ENCODE results near the gene POMGNT2.
"Not testable (repeated sequence)": the region's sequence is repeated elsewhere in the genome, so short reads cannot be mapped to it uniquely, and the experiment has no call there.

The POMGNT2 gene

DNA sequence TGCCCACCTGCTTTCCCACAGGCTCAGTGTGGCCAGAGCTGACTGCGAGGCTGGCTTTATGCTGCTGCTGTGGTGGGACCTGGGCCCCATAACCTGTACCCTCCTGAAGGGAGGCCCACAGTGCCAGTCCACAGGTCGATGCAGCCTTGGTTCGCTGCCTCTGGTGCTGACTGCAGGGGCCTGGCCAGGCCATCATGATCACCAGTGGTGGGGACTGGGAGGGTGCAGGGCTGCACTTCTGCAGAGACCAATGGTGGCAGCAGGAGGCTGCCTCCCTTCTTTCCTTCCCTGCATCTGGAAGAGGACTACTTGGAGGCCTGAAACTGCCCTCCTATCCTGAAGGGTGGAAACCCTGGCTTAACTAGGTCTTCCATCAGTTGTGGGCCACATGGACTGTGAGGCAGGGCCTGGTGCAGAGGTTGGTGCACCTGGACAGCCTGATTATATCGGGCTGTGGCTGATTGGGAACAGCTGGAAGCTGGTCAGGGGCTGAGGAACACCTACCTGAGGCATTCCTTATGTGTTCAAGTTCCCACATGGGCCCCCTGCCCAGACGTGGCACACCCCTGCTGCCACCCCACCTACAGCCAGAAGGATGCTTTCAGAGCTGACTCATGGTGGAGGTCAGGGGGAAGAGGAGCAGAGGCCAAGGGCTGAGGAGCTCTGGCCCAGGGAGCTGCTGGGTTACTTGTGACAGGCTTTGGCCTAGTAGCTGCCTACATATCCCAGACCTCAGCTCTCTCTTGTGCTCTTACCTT lies 29.8 kb downstream of the POMGNT2 start:
- DNase-seq (ENCODE audit: low read depth): no peak

DNA sequence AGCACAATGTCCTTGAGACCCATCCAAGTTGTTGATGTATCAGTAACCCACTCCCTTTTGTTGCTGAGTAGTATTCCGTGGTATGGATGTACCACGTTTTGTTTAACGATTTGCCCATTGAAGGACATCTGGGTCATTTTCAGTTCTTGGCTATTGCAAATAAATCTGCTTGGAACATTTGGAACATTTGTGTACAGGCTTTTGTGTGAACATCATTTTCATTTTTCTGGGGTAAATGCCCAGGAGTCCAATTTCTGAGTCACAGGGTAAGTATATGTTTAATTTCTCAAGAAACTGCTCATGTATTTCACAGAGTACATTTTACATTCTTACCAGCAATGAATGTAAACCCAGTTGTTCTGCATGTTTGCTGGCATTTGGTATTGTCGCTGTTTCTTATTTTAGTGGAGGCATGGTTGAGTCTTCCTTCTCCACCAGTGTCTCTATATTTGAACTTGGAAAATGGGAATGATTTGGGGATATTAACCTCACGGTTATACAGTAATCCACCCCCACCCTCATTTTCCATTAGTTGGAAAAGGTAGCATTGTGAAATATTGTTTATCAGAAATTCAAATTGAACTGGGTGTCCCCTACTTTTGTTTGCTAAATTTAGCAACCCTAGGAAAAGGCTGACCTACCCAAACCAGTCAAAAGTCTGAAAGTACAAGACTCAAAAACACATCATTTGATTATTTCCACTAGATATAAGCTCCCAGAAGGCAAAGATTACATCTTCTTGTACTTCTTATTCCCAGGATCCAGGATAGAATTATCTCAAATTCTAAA lies 30.8 kb downstream of the POMGNT2 start:
- DNase-seq (ENCODE audit: low read depth): no peak

DNA sequence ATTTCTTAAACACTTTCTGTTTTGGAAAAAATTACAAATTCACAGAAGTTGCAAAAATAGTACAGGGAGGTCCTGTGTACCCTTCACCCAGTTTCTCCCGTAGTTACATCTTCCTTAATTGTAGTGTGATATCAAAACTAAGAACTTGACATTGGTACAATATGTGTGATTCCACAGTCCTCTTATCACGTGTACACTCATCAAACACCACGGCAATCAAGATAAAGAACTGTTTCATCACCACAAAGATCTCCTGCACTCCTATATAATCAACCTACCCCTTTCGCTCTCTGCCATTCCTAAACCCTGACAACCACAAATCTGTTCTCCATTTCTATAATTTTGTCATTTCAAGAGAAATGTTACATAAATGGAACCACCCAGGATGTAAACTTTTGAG lies 31.4 kb downstream of the POMGNT2 start:
- DNase-seq (ENCODE audit: low read depth): no peak

DNA sequence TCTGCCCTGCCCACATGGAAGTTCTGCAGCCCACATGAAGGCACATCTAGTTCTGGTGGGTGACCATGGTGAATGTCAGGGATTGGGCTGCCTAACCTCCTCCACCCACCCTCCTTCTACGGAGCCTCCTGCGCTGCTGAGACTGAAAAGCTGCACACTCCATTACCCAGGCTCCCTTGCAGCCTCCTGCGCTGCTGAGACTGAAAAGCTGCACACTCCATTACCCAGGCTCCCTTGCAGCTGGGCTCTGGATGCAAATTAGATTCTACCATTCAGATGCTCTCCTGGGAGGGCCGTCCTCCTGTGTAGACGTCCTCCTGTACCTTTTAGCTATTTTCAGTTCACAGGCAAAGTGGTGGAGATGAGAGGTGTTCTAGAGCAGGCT lies 32.1 kb downstream of the POMGNT2 start:
- no peak for DNase-seq (ENCODE audit: low read depth)

DNA sequence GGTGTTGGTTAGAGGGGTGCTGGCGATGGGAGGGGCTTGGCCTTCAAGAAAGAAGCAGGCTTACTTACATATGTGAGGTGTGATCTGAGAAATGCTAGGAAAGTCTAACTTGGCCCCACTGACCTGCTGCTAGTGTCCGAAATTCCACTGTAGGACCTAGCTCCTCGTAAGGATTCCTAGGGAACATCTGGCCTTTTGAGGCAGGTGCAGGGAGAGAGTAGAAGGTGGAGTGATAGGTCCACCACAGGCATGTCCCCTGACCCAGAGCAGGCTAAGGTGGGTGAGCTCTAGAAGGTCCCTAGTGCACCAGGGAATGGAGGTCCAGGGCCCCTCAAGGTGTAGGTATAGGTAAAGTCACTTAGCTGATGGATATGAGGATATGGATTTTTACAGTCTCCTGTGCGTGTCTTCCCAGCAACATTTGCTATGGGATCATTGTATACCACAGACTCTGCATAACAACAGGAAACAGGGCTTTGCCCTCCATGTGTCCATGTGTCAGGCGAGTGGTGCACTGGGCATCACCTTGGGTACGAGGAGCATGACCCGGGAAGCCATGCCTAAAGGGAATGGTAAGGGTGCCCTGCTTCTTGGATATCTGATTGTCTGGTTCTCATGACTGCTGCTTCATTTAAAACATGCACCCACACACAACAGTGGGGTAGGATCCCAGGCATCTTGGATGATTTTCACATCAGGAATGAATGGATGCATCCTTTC lies 32.6 kb downstream of the POMGNT2 start:
- DNase-seq (ENCODE audit: low read depth): no peak

DNA sequence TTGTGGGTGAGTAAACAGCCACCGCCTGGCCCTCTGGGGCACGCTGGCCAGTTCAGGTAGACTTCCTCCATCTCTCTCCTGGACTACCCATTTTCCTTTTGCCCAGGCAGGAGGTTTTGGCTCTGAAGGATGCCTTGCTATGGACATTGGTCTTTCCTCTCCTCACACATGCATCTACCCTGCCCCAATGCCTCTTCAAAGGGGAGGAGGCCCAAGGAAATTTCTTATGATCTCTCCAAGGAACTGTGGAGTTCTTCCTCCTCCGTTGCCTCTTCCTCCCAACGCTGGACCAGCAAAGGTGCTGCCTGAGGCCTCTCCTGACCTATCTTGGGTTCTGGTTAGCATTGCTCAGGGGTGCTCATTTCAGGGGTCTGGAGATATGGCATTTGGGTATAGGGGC lies 33.5 kb downstream of the POMGNT2 start:
- DNase-seq (ENCODE audit: low read depth): no peak

DNA sequence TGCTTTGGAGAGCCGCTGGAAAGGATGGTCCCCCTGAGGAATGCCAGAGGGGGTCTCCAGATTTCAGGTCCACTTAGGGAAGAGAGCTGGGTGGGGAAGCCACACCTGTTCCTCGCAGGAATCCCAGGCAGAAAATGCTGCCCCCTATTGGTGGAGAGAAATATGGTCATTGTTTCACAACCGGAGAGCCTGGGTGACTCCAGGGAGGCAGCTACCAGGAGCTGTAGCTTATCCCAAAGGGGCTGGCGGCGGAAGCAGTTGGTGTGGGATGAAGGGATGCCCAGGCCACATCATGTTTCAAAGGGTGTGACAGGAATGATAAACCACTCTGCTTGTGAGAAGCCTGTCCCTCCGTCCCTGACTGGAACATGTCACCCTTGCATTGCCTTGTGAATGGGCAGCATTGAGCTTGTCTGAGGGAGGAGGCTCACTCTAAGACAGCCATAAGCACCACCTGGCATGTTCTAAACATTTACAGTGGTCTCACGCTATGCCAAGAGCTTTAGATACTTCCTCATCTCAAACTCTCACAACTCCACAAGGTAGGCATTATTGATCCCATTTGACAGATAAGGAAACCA lies 34.5 kb downstream of the POMGNT2 start:
- DNase-seq (ENCODE audit: low read depth): no peak

DNA sequence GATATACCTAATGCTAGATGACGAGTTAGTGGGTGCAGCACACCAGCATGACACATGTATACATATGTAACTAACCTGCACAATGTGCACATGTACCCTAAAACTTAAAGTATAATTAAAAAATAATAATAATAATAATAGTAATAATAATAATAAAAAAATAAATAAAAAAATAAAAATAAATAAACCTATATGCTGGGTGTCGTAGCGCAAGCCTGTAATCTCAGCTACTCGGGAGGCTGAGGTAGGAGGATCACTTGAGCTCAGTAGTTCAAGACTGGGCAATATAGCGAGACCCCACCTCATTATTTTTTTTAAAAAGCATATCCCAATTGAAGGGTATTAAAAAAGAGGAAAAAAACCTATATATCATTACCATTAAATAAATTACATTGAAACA lies 35.2 kb downstream of the POMGNT2 start:
- DNase-seq (ENCODE audit: low read depth): not testable (repeated sequence)

DNA sequence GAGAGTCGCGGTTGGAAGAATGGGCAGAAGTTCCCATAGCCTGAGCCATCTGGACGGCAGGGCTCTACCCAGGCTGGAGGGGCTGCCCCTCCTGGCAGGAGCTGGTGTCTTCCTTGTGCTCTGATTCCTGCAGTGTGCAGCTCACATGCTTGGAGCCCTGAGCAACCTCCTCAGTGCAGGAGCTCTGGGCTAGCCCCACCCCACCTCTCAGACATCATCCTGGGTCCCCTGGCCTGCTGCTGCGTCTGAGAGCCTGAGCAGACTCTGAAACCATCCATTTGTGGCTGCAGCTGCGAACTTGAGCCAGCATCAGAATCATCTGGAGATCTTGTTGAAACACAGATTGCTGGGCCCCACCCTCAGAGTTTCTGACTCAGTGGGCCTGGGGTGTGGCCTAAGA lies 42.8 kb downstream of the POMGNT2 start:
- no peak for DNase-seq (ENCODE audit: low read depth)

DNA sequence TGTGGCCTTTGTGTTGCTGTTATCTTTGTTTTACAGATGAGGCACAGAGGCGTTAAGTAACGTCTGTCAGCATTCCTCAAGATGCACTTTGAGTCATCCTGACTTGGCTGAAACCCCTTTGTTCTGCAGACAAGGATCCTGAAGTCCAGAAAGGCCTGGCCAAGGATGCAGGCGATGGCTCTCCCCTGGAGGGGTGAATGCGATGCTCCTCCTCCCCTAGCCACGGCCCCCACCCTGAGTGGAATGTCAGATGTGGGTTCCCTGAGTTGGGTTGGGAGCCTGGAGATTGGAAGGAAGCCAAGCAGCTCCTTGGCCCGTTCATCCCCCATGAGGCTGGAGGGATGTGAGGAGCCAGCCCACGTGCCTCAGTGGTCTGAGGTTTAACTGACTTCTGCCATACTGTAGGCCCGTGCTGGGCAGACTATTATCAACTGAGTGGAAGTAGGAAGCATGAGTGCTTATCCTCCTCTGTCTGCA lies 43.3 kb downstream of the POMGNT2 start:
- DNase-seq (ENCODE audit: low read depth): no peak

DNA sequence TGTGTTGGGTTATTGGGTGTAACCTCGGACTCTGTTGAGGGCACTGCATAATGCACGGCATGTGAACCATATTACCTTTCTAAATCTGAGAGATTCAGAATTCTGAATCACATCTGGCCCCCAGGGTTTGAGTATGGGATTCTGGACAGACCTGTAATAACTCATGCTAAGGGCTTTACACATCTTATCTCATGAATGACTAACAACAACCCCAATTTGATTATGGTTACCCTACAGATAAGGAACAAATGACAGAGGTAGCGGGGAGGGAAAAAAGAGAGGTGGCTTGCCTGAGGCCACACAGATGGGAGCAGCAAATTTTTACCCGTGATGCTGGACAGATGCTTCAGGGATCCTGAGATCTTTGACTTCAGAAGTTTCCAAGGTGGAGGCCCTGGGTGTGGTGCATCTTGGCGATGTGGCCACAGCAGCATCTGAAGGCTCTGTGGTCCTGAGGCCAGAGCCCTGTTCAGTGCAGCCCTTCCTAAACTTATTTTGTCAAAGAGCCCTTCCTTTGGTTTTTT lies 43.8 kb downstream of the POMGNT2 start:
- no peak for DNase-seq (ENCODE audit: low read depth)

DNA sequence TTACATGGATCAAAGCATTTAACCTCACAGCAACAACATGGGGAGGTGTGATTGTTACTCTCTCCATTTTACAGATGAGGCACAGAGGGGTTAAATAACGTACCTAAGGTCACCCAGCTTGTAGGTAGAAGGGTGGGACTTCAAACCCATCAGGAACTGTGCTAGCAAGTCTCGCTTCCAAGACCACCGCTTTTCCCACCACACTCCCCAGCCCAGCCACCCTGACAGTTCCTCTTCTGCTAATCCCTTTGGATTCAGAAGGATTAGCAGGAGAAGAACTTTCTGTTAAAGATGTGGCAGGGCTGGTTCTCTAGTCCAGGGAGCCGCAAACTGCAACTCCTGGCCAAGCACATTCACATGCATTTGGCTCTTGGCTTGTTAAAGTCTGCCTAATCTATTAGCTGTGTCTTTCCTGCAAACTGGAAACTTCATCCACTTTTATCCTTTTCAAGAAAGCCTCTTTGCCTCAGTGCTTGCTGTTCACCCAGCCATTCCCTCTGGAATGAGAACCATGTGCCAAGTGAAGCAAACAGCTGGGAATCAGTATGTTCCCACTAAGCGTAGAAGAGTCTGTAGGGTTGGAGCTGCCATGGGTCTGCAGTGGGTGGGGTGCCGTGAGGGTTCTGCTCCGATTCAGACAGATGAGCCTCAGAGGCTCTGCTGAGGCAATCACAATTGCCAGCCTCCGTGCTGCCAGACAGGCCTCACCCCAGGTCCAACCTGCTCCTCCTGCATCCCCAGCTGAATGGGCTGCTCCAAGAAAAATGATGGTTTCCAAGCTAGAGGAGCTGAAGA lies 44.6 kb downstream of the POMGNT2 start:
- DNase-seq (ENCODE audit: low read depth): no peak

DNA sequence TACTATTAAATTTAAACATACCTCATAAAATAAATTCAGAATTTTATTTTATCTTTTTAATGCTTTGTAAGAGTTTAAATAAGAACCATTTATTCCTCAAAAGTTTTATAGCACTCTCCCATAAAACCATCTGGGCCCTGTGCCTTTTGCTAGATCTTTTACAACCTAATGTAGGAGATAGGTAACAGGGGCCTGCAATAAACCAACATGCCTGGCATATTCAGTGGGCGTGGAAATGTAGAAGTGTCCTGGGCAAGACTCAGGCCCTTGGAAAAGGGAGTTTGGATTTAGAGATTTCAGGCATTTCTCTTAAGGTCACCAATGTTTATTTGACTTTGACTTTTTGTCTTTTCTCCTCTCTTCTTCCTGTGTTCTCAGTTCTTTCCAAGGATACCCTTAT lies 46.4 kb downstream of the POMGNT2 start:
- no peak for DNase-seq (ENCODE audit: low read depth)

DNA sequence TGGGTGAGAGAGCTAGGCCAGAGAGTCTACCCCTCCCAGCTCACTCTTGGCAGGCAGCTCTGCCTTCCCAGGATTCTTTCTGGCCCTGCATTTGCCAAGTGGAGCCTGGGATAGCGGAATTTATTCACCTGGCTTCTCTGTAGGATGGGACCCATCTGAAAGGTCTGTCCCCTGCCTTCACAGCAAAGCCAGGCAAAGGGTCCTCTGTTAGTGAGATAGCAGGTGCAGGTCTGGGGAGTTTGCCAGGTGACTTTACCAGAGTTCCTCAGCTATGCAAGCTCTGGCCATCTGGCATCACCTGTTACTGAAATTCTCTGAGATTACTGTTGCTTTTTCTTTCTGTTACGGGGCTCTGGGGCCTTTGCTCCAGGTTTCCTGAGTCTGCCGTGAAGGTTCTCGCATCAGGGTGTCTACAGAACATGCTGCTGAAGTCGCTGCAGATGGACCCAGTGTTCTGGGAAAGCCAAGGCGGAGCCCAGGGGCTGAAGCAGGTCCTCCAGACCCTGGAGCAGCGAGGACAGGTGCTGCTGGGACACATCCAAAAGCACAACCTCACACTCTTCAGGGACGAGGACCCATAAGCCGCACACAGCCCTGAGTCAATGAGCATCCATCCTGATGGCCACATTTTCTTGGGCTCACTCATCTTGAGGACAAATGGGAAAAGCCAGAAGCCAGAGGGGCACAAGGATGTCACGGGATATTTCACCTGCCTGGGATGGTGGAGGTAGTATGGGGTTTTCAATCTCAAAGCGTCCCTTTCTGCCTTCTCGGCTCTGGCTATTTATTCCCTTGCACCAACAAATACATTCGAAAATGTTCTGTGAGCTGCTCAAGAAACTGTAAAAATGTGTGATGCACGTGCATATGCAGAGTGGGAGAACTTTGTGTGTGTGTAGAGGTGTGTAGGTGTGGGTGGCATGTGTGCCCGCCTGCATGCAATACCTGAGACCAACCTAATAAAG lies 49.8 kb downstream of the POMGNT2 start:
- DNase-seq (ENCODE audit: low read depth): no peak

DNA sequence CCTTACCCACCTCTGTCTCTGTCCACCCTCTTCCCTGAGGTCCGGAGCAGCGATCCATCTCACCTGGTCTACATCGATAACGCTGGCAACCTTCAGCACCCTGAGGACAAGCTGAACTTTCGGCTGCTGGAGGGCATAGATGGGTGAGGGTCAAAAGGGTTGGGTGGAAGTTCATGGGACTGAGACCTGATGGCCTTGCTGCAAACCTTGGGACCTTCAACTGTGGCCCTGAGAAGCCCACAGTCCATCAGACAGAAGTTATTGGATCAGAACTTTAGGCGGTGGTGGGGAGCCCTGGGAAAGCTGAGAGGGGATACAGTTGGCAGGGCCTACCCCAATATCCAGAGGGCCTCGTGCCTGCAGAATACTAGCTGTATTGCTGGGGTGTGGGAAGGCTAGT lies 50.5 kb downstream of the POMGNT2 start:
- DNase-seq (ENCODE audit: low read depth): no peak

DNA sequence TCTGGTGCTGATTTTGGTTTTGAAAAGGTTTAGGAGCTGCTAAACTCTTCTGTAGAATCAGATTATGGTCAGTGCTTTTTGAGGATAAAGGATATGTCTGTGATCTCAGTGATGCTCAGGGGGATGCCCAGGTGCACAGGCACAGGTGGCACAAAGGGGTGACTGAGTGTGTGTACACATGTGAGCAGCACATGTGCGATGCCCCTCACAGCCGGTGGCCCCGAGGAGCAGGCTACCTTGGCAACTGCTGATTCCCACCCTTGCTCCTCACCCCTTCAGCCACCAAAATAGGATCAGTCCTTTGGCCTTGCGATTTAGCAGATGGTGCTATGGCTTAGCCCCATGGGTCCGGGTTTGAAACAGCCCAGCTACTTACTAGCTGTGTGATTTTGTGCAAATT lies 51.1 kb downstream of the POMGNT2 start:
- no peak for DNase-seq (ENCODE audit: low read depth)

DNA sequence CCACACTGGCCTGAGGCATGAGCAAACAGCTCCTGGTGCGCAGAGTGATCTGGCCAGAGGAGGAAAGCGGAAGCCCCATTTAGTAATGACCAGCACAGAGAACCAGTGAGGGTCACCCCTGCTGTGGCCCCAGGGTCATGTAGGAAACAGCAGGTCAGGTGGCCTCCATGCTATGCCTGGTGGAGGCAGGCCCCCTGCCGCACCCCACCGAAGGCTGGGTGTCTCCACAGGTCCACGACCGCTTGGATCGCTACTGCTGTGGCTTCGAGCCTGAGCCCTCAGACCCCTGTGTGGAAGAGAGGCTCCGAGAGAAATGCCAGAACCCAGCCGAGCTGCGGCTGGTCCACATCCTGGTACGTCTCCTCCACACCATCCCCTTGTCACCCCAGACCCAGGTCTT lies 52.6 kb downstream of the POMGNT2 start:
- no peak for DNase-seq (ENCODE audit: low read depth)

DNA sequence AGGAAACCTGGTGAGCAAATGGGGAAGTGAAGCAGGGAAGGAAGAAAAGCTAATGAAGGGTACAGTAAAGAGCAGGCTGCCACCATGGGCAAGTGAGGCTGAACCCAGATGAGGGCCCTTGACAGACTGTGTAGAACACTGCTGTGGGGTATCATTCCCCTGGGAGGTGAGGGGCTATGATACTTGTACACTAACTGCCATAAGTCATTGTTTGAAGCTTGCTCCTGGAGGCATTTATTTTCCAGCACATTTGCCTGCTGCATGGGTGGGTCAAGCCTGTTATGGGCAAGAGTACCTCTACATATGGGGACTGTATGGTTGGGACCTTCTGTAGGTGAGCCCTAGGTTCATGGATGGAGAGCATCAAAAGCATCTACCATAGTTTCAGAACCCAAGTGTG lies 57.4 kb downstream of the POMGNT2 start:
- DNase-seq (ENCODE audit: low read depth): no peak

DNA sequence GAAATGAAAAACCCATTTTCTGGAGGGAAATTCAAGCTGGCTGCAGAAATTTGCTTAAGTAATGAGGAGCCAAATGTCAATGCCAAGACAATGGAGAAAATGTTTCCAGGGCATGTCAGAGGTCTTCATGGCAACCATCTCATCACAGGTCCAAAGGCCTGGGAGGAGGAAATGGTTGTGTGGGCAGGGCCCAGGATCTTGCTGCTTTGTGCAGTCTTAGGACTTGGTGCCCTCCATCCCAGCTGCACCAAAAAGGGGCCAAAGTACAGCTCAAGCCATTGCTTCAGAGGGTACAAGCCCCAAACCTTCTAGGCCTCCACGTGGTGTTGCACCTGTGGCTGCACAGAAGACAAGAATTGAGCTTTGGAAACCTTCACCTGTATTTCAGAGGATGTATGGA lies 59.3 kb downstream of the POMGNT2 start:
- no peak for DNase-seq (ENCODE audit: low read depth)

DNA sequence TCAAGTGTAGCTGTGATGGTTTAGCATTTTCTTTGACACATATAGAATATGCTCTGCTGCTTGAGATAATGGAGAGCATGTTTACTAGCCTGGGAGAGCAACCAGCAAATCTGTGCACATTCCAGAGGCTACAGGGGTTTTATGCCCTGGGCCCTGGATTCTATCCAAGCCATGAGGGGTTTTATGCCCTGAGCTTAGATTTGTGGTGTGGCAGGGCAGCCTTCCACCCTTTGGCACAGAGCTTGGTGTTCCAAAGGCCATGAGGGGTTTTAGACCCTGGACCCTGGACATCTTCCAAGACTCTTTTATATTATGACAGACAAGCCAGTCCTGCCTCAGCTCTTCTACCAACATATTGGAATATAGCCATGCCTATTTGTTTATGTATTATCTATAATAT lies 60.8 kb downstream of the POMGNT2 start:
- not testable (repeated sequence) for DNase-seq (ENCODE audit: low read depth)

Measured in GM04503 (cell line).